Activated naive CD4-positive, alpha-beta T cell (primary cell): ENCODE results near the gene CDHR2.

ENCODE experiments used
- DNase-seq, 4 experiments: peaks; one replicate each; lab custom pipeline; 2025; lab: John Stamatoyannopoulos, UW

CDHR2 gene

DNA sequence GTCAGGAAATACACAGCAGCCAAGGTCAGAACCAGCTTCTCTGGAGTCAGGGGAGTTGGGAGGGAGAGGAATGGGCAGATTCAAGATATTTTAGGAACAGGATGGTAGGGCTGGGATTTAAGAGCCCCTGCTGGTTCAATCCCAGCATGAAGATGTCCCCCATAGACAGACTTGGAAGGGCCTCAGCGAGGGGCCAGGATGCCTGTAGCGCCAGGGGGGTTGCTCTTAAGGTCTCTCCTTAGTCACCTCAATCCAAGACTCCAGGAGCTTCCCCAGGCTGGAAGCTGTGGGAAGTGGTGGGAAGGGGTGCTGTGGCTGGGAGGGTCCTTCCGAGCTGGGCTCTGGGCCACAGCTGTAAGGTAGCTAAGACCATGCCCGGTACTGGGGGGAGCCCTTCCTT, 90.1 kb downstream of the CDHR2 start:
- DNase-seq = no peak

DNA sequence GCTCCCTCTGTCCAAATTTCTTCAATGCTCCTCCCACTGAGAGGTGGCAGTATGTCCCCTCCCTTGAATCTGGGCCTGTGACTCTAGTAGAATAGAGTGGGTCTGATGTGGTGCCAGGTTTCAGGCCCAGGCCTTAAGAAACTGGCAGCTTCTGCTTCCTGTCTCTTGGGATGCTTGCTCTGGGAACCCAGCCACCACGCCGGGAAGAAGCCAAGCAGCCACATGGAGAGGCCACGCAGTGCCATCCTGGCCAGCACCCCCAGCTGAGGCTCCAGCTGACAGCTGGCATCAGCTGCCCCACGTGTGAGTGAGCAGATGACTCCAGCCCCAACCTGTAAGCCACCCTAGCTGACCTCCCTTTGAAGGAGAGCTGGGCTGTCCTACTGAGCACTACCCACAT, 90.8 kb downstream of the CDHR2 start:
- no peak for DNase-seq

DNA sequence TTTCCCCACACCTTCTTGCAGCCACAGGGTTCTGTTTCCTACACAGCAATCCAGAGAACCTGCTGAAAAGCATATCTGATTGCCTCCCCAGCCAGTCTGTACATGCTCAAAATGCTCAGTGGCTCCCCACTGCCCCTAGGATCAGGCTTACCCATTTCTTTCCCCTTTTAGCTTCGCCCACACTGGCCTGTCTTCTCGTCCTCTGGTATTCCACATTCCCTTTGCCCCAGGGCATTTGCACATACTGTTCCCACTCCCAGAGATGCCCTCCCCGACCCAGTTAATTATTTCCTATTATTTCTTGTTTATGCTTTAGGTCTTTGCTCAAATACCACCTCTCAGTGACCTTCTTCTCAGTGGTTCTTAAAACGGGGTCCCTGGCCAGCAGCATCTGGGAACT, 91.5 kb downstream of the CDHR2 start:
- no peak for DNase-seq

DNA sequence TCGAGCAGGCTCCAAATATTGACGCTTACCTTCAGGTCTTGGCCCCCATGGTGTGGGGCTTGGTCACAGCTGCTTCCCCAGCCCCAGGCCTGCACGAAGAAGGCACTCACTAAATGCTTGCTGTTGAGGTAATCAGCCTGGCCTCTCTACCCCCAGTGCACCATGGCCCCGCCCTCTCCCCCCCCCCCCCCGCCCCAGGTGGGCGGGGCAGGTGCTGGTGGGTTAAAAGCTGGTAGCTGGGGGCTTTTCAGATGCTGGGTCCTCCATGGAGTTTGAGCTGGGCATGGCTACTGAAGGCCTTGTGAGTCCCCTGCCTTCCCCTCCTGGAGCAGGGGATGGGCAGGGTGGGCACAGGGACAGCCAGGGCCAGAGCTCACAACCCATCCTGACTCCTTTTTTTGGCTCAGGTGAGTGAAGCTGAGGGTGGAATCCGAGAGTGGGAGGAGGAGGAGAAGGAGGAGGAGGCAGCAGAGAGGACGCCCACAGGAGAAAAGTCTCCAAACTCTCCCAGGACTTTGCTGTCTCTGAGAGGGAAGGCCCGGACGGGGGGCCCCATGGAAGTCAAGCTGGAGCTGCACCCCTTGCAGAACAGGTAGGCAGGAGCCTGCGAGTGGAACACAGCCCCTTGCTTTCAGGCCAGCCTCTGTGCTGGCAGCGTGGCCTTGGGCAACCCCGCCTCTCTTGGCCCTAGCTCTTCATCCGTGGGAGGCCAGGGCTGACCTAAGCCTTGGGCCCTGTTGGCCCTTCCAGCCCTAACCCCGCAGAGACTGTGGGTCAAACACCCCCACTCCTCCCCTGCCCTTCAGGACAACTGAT, 93.7 kb downstream of the CDHR2 start:
- no peak for DNase-seq

DNA sequence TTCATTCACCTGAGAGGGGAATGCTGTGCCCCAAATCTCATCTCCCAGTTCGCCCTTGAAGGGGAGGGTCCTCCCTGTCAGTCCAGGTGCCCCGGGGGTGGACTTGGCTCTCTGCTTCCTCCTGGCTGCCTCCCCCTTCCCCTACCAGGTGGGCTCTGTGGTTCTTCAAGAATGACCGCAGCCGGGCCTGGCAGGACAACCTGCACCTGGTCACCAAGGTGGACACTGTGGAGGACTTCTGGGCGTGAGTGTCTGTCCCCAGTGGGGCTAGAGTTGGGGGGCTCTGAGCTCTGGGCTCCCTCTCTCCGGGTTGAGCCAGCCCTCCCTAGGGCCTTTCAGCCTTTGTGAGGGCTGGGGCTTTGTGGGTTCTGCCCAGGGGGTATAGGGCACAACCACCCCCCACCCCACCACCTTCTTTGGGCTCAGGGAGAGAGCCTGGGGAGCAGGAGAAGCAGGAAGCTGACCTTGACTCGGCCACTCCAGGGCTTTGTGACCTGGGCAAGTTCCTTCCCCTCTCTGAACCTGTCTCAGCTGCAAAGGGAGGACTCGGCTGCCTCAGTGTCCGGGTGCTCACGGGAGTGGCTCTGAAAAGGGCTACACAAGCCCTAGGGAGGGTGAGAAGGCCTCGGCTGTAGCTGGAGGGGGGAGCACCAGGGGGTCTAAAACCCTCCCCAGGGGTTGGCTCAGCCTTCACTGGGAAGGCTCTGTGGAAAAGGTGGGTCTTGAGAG, 94.5 kb downstream of the CDHR2 start:
- DNase-seq = no peak

DNA sequence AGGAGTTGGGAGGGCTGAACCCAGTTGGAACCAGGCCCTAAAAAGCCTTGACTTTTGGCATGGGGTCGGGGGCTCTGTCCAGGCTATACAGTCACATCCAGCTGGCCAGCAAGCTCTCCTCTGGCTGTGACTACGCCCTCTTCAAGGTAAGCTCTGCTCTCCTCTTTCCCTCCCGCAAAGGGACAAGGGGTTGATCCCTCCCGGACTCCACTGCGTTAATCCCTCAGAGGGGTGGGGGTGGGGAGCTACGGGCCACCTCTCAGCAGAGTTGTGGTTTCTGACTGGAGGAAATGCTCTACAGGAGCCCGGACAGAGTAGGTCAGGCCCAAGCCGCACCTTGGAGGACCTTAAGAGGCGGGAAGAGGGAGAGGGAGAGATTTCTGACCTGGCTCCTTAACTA, 95.2 kb downstream of the CDHR2 start:
- no peak for DNase-seq

DNA sequence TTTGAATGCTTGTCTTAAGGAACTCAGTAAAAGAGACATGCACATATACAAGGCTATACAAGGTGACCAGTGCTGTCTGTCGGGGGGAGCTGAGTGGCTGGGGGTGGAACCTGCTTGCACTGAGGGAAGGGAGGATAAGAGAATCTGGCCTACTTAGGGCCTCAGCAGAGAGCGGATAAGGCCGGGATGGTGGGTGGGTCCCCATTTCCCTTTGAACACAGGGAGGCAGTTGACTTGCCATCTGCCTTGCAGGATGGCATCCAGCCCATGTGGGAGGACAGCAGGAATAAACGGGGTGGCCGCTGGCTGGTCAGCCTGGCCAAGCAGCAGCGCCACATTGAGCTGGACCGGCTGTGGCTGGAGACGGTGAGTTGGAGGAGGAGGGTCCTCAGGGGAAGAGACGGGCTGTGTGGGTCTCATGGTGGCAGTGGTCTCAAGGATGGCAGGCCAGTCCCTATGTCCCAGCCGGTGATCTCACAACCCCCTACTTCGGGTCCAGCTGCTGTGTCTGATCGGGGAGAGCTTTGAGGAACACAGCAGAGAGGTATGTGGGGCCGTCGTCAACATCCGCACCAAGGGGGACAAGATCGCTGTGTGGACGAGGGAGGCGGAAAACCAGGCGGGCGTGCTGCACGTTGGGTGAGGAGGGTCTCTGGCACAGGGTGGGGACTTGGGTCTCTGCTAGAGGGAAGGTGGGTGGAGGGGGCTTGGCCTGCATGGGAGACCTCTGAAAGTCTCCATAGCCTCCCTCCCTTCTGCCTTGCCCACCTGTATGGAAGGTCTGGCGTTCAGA, 95.9 kb downstream of the CDHR2 start:
- no peak for DNase-seq
